ENCODE measurements around the gene MSI2.

MSI2 gene

DNA sequence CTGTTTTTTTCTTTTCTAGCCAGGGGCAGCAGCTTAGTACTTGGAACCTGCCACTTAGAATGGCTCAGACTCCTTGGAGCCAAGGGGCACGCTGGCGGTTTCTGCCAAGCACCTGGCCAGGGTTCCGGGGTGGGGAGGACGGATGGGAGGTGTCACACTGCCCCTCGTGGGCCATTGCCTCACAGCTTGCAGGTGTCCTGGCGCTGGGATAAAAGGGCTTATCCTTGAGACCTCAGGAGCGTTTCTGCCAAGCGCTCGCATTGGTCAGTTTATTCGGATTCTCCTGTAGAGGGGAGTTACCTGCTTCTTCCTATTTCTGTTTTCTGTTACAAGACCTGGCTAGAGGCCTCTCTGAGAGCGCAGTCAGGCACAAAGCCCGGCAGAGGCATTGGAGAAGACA, 234.6 kb downstream of the MSI2 start:
- TF ChIP-seq REST (IDR thresholded peaks at IDR 0.05; ENCODE audit: low read depth) (no peak), TEAD4 (IDR thresholded peaks at IDR 0.05) (no peak), TAF1 (IDR thresholded peaks at IDR 0.05; ENCODE audit: low read depth) (no peak), EGR1 (IDR thresholded peaks at IDR 0.05) (no peak), EP300 (IDR thresholded peaks at IDR 0.05; ENCODE audit: borderline replicate concordance) (no peak), YY1 (IDR thresholded peaks at IDR 0.05; ENCODE audit: low read depth) (no peak), CEBPB (IDR thresholded peaks at IDR 0.05) (no peak), RAD21 (IDR thresholded peaks at IDR 0.05; ENCODE audit: low read depth) (no peak), CREB1 (IDR thresholded peaks at IDR 0.05; ENCODE audit: low read depth) (no peak)
- TF ChIP-seq, protein P1, sequence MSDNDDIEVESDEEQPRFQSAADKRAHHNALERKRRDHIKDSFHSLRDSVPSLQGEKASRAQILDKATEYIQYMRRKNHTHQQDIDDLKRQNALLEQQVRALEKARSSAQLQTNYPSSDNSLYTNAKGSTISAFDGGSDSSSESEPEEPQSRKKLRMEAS (IDR thresholded peaks at IDR 0.05), result no peak

DNA sequence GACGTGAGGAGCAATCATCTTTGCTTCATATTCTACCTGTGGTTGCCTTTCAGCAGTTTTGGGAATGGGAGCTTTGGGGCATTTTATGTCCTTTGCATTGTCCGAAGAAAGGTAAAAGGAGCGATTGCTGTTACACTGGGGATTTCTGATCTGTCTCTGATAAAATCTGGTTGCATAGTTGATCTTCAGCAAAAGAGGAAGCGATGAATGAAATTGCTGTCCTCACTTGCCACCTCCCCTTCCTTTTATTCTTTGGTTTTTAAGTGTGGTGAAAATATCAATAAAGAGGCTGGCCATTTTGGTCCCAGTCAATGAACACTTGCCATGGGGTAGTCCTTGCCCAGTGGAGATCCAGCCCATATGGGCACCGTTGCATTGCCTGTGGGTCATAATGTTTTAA, 236.8 kb downstream of the MSI2 start:
- TF ChIP-seq TEAD4 (IDR thresholded peaks at IDR 0.05) (no peak), EGR1 (IDR thresholded peaks at IDR 0.05) (no peak), FOXM1 (IDR thresholded peaks at IDR 0.05; ENCODE audit: borderline replicate concordance, low read depth) (no peak), CREB1 (IDR thresholded peaks at IDR 0.05; ENCODE audit: low read depth) (no peak), TAF1 (IDR thresholded peaks at IDR 0.05; ENCODE audit: low read depth) (no peak), EP300 (IDR thresholded peaks at IDR 0.05; ENCODE audit: borderline replicate concordance) (no peak), TCF12 (IDR thresholded peaks at IDR 0.05; ENCODE audit: low read depth) (no peak), NFIC (IDR thresholded peaks at IDR 0.05) (no peak), RAD21 (IDR thresholded peaks at IDR 0.05; ENCODE audit: low read depth) (no peak), YY1 (IDR thresholded peaks at IDR 0.05; ENCODE audit: low read depth) (no peak), ZBTB7A (IDR thresholded peaks at IDR 0.05; ENCODE audit: low read depth) (no peak), USF1 (IDR thresholded peaks at IDR 0.05) (no peak), CEBPB (IDR thresholded peaks at IDR 0.05) (no peak), REST (IDR thresholded peaks at IDR 0.05; ENCODE audit: low read depth) (no peak)
- TF ChIP-seq, protein P1 (IDR thresholded peaks at IDR 0.05), result no peak

DNA sequence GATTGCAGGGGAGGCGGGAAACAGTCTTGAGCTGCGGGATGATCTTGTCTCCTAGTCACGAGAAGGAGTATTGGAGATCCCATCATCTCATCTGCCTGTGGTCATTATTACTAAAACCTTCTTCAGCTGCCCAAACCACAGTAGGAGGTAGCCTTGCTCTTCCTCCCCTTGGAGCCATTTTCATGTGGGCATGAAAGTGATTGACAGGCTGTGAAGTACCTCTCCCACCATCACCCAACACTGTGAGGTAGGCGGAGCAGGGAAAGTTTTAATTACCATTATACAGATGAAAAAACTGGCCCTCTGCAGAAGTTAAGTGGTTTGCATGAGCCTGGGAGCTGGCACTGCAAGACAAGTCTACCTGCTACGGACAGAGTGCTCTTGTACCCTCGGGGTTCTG, 237.3 kb downstream of the MSI2 start:
- TF ChIP-seq ZBTB7A (IDR thresholded peaks at IDR 0.05; ENCODE audit: low read depth) (no peak), NFIC (IDR thresholded peaks at IDR 0.05) (no peak), FOXM1 (IDR thresholded peaks at IDR 0.05; ENCODE audit: borderline replicate concordance, low read depth) (no peak), EP300 (IDR thresholded peaks at IDR 0.05; ENCODE audit: borderline replicate concordance) (no peak), TAF1 (IDR thresholded peaks at IDR 0.05; ENCODE audit: low read depth) (no peak), RAD21 (IDR thresholded peaks at IDR 0.05; ENCODE audit: low read depth) (no peak), CEBPB (IDR thresholded peaks at IDR 0.05) (no peak), YY1 (IDR thresholded peaks at IDR 0.05; ENCODE audit: low read depth) (no peak), USF1 (IDR thresholded peaks at IDR 0.05) (no peak), REST (IDR thresholded peaks at IDR 0.05; ENCODE audit: low read depth) (no peak), EGR1 (IDR thresholded peaks at IDR 0.05) (no peak), TCF12 (IDR thresholded peaks at IDR 0.05; ENCODE audit: low read depth) (no peak), TEAD4 (IDR thresholded peaks at IDR 0.05) (no peak), CREB1 (IDR thresholded peaks at IDR 0.05; ENCODE audit: low read depth) (no peak)
- TF ChIP-seq, protein P1 (IDR thresholded peaks at IDR 0.05), result no peak

GRCh38 chr17:57494443-57494842, 238.1 kb downstream of the MSI2 start:
- TF ChIP-seq FOXM1 (IDR thresholded peaks at IDR 0.05; ENCODE audit: borderline replicate concordance, low read depth), result no peak
- no peak for TF ChIP-seq ZBTB7A (IDR thresholded peaks at IDR 0.05; ENCODE audit: low read depth)
- TF ChIP-seq YY1 (IDR thresholded peaks at IDR 0.05; ENCODE audit: low read depth), result no peak
- TF ChIP-seq RAD21 (IDR thresholded peaks at IDR 0.05; ENCODE audit: low read depth), result no peak
- TF ChIP-seq EGR1 (IDR thresholded peaks at IDR 0.05), result no peak
- no peak for TF ChIP-seq CEBPB (IDR thresholded peaks at IDR 0.05)
- TF ChIP-seq CREB1 (IDR thresholded peaks at IDR 0.05; ENCODE audit: low read depth), result no peak
- no peak for TF ChIP-seq USF1 (IDR thresholded peaks at IDR 0.05)

Measured in Ishikawa (cell line).